Ishikawa (cell line): ENCODE measurements around the gene CBLC.

Experiments used
- CEBPB ChIP-seq: IDR thresholded peaks from 2 replicates; pipeline ENCODE4 v1.6.1; 2012
- CREB1 ChIP-seq: IDR thresholded peaks from 2 replicates; pipeline ENCODE4 v1.6.1; 2012; ENCODE audit warnings: low read depth
- EP300 ChIP-seq: IDR thresholded peaks from 2 replicates; pipeline ENCODE4 v1.6.1; 2012; ENCODE audit warnings: borderline replicate concordance
- RAD21 ChIP-seq: IDR thresholded peaks from 2 replicates; pipeline ENCODE4 v1.6.1; 2012; ENCODE audit warnings: low read depth
- TAF1 ChIP-seq: IDR thresholded peaks from 2 replicates; pipeline ENCODE4 v1.6.1; 2012; ENCODE audit warnings: low read depth, mild to moderate bottlenecking
- TEAD4 ChIP-seq: IDR thresholded peaks from 2 replicates; pipeline ENCODE4 v1.6.1; 2012
- ZBTB7A ChIP-seq: IDR thresholded peaks from 2 replicates; pipeline ENCODE4 v1.6.1; 2012; ENCODE audit warnings: low read depth
- TF ChIP-seq, protein P1 (sequence below): IDR thresholded peaks from 2 replicates; pipeline ENCODE4 v1.6.1; 2012; ENCODE audit warnings: low read depth, mild to moderate bottlenecking

DNA sequence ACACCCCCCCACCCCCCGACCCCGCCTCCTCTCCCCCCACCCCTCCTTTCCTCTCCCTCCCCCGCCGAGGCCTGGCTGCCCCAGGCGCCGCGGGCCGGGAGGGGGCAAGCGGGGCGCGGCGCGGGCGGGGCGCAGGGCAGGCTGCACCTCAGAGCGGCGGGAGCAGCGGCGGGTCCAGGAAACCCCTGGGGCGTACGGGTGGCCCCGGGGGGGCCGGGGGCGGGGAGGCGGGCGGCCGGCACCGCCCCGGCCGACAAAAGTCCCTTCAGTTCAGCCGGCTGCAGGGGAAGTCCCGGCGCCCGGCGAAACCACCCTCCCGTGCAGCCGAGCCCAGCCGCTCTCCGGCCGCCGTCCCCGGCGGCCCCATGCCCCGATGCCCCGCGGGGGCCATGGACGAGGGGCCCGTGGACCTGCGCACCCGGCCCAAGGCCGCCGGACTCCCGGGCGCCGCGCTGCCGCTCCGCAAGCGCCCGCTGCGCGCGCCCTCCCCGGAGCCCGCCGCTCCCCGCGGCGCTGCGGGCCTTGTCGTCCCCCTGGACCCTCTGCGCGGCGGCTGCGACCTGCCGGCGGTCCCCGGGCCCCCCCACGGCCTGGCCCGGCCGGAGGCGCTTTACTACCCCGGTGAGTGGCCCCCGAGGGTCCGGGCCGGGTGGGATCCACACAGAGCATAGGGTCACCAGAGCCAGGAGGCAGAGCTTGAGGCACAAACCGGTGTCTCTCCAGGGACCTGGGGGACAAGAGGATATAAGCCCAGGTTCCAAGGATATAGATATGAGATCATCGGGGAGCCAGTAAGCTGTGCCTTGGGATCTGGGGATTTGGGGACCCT lies 29.1 kb upstream of the CBLC start, which contains the start of gene BCL3:
- TF ChIP-seq EP300 (peak; percentile 51; the same call in 1 of the 2 replicates), CEBPB (no peak), ZBTB7A (no peak), TAF1 (no peak), RAD21 (0 out of 2 replicates have a peak, but pooled peaks have one; percentile 3), TEAD4 (no peak), CREB1 (no peak)
- TF ChIP-seq, protein P1, sequence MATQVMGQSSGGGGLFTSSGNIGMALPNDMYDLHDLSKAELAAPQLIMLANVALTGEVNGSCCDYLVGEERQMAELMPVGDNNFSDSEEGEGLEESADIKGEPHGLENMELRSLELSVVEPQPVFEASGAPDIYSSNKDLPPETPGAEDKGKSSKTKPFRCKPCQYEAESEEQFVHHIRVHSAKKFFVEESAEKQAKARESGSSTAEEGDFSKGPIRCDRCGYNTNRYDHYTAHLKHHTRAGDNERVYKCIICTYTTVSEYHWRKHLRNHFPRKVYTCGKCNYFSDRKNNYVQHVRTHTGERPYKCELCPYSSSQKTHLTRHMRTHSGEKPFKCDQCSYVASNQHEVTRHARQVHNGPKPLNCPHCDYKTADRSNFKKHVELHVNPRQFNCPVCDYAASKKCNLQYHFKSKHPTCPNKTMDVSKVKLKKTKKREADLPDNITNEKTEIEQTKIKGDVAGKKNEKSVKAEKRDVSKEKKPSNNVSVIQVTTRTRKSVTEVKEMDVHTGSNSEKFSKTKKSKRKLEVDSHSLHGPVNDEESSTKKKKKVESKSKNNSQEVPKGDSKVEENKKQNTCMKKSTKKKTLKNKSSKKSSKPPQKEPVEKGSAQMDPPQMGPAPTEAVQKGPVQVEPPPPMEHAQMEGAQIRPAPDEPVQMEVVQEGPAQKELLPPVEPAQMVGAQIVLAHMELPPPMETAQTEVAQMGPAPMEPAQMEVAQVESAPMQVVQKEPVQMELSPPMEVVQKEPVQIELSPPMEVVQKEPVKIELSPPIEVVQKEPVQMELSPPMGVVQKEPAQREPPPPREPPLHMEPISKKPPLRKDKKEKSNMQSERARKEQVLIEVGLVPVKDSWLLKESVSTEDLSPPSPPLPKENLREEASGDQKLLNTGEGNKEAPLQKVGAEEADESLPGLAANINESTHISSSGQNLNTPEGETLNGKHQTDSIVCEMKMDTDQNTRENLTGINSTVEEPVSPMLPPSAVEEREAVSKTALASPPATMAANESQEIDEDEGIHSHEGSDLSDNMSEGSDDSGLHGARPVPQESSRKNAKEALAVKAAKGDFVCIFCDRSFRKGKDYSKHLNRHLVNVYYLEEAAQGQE: no peak
